DMS153 treated with DMSO at 0.1 percent for 48 hours (cell line): ENCODE measurements around the gene RSPH3.
"Not testable (repeated sequence)": the region's sequence is repeated elsewhere in the genome, so short reads cannot be mapped to it uniquely, and the experiment has no call there.

Source experiments
- DNase-seq: peaks from one replicate; lab custom pipeline; 2025; ENCODE audit not compliant: unreplicated experiment; lab: John Stamatoyannopoulos, UW

The RSPH3 gene

DNA sequence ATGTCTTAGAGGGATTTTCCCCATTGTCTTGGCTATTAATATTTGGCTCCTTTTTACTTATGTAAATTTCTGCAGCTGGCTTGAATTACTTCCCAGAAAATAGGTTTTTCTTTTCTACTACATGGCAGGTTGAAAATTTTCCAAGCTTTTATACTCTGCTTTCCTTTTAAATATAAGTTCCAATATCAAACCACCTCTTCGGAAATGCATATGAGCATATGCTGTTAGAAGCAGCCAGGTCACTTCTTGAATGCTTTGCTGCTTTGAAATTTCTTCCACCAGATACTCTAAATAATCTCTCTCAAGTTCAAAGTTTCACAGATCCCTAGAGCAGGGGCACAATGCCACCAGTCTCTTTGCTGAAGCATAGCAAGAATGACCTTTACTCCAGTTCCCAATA is 25.2 kb upstream of the RSPH3 start:
- DNase-seq, result not testable (repeated sequence)

DNA sequence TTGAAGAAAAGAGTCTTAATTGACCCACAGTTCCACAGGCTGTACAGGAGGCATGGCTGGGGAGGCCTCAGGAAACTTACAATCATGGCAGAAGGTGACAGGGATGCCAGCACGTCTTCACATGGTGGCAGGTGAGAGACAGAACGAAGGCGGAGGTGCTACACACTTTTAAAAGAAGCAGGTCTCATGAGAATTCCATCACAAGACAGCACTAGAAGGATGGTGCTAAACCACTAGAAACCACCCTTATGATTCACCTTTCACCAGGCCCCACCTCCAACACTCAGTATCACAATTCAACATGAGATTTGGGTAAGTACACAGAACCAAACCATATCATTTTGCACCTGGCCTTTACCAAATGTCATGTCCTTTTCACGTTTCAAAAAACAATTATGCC is 23.9 kb upstream of the RSPH3 start:
- DNase-seq, result no peak

DNA sequence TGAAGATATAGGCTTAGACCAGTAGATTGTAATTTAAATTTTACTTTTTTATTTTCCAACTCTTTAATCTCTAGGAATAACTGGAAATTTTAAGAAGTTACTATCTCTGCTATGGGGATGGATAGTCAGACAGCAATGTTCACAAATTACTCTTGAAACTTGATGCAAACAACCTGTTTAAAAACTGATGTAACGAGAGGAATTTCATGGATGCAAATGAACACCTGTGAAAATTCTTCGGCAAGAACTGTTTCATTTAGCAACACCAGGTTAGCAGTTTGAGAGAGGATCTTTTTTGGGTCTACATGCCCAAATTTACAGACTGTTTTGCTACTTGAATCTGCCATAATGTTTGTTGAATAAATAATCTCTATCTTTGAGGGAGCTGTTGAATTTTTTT is 20.0 kb upstream of the RSPH3 start:
- DNase-seq, result no peak

DNA sequence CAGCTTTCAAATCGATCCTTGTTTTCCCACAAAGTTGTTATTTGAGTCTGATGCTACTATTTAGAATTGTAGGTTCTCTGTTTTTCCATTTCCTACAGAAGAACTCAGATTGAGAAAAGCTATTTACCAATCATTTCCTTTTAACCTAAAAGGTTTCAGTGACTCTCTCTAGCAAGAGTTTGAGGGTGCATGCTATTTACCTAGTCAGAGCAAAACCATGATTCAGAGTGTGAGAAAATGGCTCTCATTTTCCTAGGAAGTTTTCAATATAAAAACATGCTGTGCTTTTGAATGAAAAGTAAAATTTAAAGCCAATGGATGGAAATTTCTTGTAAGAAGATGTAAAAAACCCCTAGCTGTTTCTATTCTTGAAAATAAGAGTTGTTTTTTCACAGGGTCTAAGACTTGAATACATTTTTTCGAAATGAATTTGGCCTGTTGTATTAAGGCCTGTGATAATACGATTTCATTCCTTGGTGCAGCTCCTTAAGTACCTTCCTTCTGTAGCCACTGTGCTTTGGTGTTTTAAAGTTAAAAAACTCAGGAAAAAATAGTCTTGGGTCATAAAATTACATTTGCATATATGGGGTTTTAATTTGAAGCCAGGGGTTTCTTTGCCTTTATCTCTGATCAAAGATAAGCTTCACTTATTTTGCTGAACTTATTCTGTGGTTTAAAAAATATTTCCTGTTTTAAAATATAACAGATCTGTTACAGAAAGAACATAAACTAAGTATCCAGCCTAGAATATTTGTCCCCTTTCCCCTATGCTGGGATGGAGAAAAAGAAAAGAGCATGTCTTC is 18.0 kb upstream of the RSPH3 start:
- no peak for DNase-seq

DNA sequence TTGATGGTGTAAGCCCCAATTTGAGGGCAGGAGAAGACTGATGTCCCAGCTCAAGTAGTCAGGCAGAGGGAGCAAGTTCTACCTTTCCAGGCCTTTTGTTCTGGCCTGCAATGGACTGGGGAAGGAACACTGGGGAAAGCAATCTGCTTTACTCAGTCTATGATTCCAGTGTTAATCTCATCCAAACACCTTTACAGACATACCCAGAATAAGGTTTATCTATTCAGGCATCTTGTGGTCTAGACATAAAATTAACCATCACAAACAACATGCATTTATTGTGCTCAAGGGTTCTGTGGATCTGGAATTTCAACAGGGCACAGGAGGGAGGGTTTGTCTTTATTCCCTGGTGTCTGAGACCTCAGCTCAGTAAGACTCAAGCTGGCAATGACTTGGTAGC is 14.4 kb upstream of the RSPH3 start:
- DNase-seq, result no peak

DNA sequence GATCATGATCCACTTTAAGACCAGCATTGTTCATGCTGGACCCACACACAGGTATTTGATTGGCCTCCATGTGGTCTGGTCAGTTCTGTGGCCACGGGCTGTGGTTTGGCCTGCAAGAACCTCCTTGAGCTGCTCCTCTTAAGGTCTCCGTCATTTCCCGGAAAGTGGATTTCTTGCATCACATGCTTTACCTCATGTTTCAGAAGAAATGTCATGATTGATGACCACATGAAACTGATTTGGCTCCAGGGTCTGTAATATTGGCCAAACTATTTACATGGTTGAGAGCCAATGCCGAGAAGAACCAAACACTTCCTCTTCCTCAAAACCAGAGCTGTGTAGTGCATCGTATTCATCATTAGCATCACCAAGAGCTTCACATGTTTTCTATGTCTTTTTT is 13.2 kb upstream of the RSPH3 start:
- DNase-seq, result no peak

DNA sequence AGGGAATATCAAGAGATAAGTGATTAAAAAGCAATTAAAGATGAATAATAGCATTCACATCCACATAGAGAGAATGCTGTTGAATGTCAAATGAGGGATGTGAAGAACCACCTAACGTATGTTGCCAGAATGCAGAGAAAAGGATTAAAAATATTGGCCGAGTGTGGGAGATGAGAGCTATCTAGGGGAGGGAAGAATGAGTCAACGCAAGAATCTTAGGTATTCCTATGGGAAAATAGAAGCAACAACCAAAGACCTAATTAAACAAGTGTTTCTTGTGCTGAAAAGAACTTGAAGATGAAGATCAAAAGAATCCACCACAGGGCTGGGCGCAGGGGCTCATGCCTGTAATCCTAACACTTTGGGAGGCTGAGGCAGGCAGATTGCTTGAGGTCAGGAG is 12.2 kb upstream of the RSPH3 start:
- DNase-seq, result no peak

DNA sequence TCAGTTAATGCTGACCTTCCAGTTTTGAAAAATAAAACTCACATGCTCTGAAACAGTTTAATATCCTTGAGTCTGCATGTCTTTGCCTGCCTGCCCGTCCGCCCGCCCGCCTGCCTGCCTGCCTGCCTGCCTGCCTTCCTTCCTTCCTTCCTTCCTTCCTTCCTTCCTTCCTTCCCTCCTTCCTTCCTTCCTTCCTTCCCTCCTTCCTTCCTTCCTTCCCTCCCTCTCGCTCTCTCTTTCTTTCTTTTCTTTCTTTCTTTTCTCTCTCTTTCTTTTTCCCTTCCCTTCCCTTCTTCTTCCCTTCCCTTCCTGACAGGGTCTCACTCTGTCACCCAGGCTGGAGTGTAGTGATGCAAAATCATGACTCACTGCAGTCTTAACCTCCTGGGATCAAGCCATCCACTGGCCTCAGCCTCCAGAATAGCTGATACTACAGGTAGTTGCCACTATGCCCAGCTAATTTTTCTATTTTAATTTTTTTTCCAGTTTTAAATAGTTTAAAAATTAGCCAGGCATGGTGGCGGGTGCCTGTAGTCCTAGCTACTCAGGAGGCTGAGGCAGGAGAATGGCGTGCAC is 10.1 kb upstream of the RSPH3 start:
- not testable (repeated sequence) for DNase-seq

DNA sequence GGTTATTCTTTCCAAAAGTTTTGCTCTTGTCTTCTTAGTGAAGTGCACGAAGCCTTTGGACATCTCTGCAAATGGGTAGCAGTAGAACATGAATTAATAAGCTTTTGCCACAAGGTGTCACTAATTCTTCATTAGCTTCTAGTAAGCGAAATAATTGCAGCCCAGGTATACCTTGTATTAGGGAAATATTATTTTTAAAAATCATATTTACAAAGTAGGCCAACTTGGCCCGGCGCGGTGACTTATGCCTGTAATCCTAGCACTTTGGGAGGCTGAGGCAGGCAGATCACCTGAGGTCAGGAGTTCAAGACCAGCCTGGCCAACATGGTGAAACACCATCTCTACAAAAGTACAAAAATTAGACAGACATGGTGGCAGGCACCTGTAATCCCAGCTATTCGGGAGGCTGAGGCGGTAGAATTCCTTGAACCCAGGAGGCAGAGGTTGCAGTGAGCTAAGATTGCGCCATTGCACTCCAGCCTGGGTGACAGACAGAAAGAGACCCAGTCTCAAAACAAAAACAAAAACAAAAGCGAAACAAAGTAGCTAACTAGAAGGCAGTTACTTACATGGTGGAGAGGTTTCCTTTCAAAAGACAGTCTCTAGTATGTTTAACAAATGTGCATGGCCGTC is 8.8 kb upstream of the RSPH3 start:
- peak; percentile 11 for DNase-seq

DNA sequence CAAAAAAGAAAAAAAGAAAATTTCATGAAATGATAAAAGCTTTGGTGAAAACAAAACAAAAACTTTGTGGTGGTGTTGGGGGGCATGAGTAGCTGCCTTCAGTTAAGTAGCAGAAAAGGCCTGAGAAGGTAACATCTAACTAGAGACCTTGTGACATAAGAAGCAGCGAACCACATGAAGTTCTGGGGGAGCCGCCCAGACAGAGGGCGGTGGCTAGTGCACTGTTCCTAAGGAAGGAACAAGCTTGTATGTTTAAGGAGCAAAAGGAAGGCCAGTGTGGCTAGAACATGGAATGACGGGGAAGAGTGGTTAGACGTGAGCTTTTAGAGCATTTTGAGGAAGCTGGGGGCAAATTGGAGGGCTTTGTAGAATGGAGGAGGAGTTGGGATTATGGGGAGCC is 7.5 kb upstream of the RSPH3 start:
- no peak for DNase-seq

DNA sequence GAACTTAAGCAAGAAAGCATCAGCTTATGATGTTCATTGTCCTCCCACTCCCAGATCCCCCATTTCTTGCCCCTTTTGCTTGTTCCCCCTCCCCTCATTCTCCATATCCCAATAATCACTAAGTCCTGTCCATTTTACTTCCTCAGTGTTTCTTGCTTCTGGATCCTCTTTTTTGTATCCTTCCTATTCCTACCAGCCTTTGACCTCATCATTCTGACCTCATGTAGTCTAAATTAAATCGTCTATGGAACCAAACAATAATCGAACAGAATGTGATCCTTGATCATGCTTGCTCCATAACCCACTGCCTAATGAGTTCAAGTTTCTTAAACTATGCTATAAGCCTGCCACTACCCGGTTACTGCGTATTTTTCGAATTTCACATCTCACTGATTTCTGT is 5.4 kb upstream of the RSPH3 start:
- DNase-seq, result no peak

DNA sequence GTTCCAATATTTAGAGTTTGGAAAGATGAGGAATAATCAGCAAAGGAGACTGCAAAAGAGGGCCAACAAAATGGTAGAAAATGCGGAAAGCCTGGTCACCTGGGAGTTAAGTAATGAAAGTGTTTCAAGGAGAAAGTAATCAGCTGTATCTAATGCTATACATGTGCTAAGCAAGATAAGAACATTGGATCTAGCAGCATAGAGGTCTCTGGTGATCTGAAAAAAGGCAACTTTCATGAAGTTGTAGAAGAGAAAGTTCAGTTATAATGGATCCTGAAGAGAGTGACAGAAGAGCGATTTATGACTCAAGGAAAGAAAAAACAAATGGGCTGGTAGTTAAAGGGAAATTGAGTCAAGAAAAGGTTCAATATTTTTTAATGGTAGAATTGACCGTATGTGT is 4.6 kb upstream of the RSPH3 start:
- DNase-seq, result no peak

DNA sequence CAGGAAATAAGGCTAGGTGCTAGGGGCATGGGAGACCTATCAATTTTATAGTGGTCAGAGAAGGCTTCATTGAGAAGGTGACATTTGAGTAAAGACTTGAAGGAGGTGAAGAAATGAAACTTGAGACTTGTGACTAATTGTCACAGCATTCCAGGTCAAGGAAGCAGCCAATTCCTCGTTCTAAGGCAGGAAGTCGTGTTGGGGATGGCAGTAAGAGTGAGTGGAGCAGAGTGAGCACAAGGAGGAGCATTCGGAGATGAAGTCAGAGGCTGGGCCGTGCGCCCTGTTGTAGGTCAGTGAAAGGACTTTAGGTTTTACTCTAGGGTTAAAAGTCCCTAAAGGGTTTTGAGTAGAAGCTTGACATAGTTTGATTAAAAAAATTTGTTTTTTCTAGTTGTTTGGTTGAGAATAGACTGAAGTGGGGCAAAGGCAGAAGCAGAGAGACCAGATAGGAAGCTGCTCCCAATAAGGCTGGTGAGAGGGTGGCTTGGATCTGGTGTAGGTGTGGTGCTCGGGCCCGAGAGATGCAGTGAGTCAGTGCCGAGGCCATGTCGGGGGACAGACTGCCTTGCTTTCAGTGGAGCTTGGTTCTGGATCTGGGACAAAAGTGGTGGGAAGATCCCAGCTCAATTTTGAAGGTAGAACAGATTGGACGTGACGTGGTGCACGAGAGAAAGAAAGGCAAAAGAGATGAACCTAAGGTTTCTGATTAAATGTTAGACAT is 2.6 kb upstream of the RSPH3 start:
- DNase-seq, result no peak

DNA sequence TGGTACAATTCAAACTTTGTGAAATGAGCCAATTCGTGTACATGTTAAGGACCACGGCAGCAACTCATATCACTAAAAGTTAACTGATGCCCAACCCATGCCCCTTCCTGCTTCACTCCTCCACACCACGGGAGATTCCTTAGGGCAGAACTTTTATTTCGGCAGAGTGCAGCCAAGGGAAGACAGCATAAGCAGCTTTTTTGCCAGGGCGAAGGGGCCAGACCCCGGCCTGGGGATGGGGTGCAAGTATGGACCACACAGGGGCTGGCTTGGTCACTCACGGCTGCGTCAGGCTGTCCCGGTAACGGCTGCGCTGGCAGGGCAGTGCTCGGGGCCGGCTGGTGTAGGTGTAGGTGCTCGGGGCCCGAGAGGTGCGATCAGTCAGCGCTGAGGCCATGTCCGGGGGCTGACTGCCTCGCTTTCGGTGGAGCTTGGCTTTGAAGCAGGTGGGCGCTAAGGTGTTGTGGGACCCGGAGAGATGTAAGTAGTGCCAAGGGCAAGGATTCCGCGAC is 792 bp downstream of the RSPH3 start:
- DNase-seq, result no peak

DNA sequence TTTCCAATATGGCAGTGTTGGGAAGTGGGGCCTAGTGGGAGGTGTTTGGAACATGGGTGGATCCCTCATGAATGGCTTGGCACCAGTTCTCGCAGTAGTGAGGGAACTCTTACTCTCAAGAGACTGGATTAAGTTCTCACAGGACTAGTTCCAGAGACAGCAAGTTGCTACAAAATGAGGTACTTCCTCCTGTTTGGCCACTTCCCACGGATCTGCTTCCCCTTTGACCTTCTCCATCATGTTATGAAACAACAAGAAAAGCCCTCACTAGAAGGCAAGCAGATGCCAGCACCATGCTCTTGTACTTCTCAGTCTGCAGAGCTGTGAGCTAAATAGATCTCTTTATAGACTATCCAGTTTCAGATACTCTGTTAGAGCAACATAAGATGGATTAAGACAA is 3.1 kb downstream of the RSPH3 start:
- DNase-seq, result no peak

DNA sequence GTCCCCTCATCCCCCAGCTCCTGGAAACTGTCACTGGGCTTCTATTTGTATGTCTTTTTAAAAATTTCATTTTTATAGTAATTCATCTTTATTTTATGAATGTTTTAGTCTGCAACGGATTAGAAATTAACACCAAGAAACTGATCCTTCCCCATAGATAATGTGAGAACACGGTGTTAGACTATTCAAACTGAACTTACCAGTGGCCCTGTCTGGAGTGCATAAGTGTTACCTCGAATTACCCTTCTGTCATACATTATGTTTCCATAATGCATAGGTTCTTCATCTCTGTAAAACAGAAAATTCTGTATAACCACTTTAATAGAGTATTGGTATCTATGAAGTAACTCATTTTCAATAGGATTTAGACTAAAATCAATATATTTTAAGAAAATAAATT is 6.4 kb downstream of the RSPH3 start:
- no peak for DNase-seq

DNA sequence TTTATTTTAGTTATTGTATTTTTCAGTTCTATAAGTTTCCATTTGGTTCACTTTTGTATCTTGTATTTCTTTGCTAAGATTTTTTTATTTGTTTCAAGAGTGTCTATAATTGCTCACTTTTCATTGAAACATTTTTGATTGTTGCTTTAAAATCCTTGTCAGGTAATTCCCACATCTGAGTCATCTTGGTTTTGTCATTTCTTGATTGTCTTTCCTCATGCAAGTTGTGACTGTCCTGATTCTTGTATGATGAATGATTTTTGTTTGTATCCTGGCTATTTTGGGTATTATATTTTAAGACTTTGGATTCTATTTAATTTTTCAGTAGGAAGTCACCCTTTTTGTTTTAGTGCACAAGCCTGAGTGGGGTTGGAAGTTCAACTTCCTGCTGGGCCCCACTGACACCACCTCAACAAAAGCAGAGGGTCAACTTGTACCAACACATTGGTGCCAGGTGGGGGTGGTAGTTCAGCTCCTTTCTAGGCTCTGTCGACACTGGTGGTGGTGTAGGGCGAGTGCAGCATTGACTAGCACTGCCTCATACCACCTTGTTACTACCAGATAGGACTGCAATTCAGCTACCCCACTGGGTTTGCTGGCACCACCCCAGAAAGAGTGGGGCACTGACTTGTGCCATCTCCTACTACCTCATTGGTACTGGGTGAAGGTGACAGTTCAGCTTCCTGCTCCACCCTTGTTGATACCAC is 8.8 kb downstream of the RSPH3 start:
- no peak for DNase-seq

DNA sequence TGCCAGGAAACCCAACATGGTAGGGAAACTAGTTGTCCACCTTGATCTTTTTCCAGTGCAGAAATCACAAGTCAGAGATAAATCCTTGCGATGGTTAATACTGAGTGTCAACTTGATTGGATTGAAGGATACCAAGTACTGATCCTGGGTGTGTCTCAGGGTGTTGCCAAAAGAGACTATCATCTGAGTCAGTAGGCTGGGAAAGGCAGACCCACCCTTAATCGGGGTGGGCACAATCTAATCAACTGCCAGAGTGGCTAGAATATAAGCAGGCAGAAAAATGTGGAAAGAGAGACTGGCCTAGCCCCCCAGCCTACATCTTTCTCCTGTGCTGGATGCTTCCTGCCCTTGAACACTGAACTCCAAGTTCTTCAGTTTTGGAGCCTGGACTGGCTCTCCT is 10.3 kb downstream of the RSPH3 start:
- not testable (repeated sequence) for DNase-seq

DNA sequence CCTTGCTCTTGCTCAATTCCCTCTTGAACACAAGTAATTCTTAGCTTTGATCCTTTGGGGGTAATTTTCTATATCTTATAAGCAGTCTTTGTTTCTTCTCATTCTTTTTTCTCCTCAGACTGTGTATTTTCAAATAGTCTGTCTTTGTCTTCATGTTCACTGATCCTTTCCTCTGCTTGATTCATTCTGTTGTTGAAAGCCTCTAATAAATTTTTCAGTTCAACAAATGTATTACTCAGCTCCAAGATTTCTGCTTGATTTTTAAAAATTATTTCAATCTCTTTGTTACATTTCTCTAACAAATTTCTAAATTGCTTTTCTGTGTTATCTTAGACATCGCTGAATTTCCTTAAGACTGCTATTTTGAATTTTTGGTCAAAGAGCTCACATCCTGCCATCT is 11.5 kb downstream of the RSPH3 start:
- no peak for DNase-seq

DNA sequence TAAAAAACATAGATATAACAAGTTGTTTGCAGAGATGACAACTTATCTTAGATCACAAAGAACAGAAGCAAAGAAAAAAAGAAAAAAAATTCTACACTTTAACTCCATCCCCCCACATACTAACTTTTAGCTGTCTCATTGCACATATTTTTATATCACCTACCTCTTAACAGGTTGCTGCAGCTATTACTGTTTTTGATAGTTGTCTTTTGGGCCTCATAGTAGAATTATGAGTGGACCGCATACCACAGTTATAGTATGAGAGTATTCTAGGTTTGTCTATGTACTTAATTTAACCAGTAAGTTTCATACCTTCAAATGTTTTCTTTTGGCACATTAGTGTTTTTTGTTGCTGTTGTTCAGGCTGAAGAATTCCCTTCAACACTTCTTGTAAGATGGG is 12.3 kb downstream of the RSPH3 start:
- no peak for DNase-seq

DNA sequence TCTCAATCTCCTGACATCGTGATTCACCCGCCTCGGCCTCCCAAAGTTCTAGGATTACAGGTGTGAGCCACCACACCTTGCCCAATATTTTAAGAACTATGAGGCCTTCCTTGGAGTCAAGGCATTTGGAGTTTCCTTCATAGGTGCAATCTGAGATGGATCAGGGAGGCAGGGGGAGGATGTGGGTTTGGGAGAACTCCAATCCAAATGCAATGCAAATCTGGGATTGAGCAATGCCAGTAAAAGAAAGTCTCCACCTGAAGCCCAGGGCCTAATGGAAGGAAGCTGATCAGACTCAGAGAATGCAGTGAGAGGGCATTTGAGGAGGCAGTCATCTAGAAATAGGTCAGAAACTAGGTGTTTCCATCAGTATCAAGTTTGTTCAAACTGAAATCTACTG is 21.2 kb downstream of the RSPH3 start:
- no peak for DNase-seq
